G401 (cell line): Measurements from ENCODE around the gene ZNF521. TPM values are rescaled to one million over a fixed set of nuclear protein-coding genes. Genes with fewer than 3 reads are reported as not detected.

Experiments used
- DNase-seq: peaks from one replicate; pipeline ENCODE4 v3.0.0-alpha.2; 2015; ENCODE audit warnings: low spot score
- in situ Hi-C: cut with HindIII; loops from 2 replicates; pipeline ENCODE4 v1.10.0; 2016; ENCODE audit warnings: low sequenced_read_pairs, mixed read lengths
- total RNA-seq: library from RNA; depleted of rRNA; stranded (reverse); fragments of >200 nt; shearing (Covaris generic); gene quantifications from 2 replicates; pipeline ENCODE4 v1.2.3, GENCODE V29; 2014

The ZNF521 gene
- total RNA-seq, 1 experiment from 2014 or later, result 87.6 TPM

GRCh38 chr18:25237571-25238267 is 114.2 kb downstream of the ZNF521 start:
- in situ Hi-C loops, result no loop called here
- DNase-seq, result no peak

DNA sequence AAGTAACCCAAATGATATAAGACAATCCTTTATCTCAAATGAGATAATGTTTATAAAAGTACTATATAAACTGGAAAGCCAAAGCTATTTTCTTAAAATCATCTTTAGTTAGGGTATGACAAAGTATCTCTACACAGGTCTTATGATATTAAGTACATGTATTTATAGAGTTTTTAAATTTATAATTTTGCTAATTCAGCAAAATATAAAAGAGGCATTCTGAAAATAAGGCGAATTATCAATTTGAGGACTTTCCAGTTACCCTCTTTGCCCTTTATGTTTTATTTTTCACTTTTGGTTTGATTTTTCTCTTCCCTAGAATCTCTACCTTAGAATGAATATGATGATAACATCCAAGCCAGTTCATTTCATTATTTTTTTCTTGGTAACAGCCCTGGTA is 115.2 kb downstream of the ZNF521 start:
- in situ Hi-C loops, result no loop called here
- DNase-seq, result no peak

DNA sequence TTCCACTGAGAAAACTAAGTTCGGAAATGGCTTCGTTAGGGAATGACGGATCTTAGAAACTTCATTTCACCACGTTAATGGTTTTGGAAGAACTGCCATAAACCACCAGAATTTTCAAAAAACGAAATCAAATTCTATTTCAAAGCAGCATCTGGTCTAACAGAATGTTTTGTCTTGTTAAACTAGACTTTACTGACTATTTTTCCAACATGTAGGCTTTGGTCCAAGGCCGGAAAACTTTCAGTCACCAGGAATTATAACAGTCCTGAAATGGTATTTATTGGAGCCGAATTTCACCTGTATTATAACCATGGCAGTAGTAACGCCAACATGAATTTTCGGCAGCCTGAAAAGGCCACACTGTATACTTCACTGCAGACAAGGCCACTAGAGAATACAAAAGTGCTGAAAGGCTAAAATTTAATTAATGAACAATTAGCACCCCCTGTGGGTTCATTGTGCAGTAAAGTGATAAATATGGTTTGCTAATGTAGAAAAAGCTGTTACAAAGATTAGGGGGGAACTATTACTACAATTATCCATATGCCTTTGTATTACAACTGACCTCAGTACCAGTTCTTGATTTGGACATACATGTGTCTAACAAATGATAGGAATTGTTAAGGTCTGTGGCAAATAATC is 116.4 kb downstream of the ZNF521 start:
- in situ Hi-C loops, result no loop called here
- DNase-seq, result no peak

GRCh38 chr18:25234740-25235345 is 117.1 kb downstream of the ZNF521 start:
- DNase-seq, result no peak
- in situ Hi-C loops, result no loop called here

- in situ Hi-C loops, result no loop called here
- DNase-seq, result no peak
Observed at GRCh38 chr18:25234322-25234639, 117.7 kb downstream of the ZNF521 start.

DNA sequence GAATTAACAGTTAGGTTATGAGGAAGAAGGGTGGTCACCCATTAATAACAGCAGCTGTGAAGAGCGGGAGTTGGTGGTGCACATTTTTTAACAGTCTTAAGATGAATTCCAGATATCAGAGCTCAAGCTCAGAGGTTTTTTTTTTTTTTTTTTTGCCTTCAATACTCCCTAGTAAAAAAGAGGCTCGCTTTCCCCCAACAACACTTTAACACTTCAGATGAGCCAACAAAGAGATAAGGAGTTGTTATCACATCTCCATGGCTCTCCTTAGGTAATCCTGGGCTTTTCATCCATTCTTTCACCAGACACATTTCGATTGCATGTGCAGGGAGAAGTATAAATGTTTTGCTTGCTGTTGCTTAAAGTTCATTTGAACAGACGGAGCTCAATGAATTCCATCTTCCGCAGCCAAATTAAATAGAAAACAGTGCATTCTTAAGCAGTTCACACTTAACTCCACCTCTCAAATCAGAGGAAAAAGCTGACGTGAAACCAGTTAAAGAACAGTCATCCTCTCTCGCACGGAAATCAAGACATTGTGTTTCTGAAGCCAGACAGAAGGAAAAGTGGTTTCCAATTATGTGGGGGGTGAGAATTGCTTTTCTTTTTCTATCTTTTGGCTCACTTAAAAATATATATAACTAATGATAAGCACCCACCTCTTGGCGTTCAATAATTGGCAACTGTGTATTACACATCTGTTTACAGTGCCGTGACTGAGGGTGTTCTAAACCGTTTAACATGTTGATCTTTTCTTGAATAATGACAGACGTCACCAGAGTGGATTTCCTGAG is 118.2 kb downstream of the ZNF521 start:
- in situ Hi-C loops, result no loop called here
- DNase-seq, result peak; percentile 28

DNA sequence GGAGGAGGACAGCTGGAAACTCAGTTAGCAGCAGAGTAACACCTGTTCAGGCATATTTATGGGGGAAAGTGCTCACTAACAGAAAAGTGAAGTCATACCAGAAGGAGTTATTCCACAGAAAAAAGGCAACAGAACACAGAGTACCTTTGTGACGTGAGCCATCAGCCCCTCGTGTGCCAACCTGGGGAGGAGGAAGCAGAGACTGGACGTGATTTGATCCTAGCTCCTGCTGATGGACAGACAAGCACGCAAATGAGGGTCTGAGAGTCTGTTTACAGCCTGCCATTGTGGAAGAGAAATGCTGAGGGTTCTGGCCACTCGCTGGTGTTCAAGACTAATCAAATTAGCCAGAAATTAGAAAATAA is 120.7 kb downstream of the ZNF521 start:
- in situ Hi-C loops, result no loop called here
- DNase-seq, result peak; percentile 98

GRCh38 chr18:25230658-25231326 is 121.2 kb downstream of the ZNF521 start:
- in situ Hi-C loops, result no loop called here
- no peak for DNase-seq

DNA sequence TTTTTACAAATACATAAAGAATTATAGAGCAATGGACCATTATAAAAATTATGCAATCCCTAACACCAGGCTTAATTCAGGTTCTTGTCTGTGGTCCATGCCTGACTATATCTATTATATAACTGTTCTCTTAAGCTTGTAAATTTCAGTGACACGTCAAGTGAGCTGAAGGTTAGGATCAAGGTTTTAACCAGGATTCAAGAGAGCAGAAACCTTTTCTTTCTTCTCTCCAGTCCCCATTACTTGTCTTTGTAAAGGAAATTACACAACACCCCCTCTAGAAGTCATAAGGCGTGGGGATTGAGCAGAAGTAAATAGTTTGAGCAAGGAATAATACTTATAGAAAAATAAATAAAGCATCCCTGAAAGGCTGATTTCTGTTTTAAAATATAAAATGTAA is 122.0 kb downstream of the ZNF521 start:
- in situ Hi-C loops, result no loop called here
- DNase-seq, result peak; percentile 55

DNA sequence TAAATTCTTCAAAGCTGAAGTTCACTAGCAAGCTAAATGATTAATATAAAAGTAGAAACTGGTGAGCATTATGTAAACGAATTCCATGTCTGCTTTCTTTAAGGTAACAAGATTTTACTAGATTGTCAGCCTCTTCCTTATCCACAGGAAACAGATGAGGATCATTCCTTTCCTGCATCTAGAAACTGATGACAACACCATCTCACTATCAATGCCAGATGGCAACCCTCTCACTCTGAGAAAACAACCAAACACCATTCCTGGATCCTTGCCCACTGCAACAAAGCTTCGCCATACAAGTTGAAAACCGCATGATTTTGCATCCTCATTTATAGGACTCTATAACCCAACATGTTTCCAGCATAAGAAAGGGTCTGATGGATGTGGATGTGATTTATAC is 122.9 kb downstream of the ZNF521 start:
- peak; percentile 82 for DNase-seq
- in situ Hi-C loops, result no loop called here

DNA sequence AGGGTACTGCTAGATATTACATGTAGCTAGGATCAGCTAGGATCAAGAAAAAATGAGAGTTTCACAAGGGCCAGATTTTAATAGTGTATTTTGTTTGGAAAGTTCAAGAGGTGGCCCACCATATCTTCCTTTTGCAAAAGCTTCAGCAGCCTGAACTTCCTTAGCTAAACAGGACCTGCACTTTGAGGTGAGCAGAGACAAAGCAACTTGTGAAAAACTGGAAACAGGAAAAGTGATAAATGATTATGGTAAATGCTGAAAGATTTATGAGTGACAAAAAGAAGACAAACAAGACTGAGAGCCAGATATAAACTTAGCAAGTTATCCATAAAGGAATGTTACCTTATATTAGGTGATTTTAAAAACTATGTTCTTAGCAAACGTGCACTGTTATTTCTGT is 123.6 kb downstream of the ZNF521 start:
- in situ Hi-C loops, result no loop called here
- DNase-seq, result no peak

DNA sequence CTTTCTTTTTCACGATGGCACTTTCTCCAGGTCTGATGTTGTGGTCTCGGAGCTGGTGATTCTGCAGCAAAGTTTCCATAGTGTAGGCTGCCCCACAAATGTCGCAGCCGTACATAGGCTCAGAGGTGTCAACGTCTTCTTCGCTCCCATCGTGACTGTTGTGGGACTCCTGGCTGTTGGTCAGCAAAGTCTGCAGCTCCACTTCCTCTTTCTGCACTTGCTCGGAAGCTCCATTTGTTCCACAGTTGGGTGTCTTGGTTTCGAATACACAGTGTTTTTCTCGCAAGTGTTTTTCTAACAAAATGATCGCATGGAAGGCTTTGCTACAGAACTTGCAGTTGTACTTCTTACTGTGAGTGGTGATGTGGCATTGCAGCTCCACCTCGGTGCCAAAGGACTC is 126.8 kb downstream of the ZNF521 start:
- no peak for DNase-seq
- in situ Hi-C loops, result no loop called here

DNA sequence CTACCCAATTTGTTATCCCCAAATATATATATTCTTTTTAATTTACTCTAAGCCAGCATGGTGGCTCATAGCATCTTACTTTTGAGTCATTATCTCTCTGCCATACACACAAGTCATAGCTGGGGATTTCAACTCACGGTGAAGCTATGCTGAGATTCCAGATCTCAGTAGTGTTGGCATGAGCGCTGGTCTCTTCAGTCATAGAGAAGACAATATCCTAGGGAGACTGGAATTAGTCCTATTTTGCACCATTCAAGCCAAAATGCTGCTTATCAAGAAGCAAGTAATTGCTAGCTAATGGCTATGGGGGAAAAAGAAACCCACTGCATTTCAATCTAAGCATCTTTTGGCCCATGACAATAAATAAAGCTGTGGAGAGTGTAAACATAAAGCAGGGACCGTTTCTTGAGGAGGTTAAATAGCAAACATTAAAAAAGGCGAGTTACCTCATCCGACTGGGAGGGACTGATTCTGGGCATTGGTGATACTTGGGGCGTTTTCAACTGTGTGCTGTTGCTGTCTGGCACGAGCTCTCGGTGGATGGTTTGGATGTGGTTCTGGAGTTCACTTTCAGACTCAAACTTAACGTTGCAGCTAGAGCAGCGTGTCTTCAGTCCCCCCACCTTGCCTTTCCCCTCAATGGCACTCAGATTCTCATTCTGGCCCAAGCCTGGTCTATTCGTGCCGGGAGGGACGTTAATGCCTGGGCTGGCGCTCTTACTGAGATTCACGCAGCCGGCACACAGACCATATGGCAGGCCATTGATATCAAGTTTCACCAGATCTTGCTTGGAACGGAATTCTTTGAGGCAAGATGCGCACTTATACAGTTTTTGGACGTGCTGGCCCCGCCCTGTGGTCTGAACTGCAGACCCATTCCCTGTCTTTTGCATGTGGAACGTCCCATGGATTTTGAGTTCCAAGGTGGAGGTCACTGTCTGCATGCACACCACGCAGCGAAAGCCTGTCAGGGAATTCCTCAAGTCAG is 127.8 kb downstream of the ZNF521 start:
- in situ Hi-C loops, result no loop called here
- peak; percentile 82 for DNase-seq

GRCh38 chr18:25223211-25223610 is 128.8 kb downstream of the ZNF521 start:
- in situ Hi-C loops, result no loop called here
- no peak for DNase-seq

- in situ Hi-C loops, result no loop called here
- DNase-seq, result no peak
Observed at GRCh38 chr18:25222648-25223047, 129.3 kb downstream of the ZNF521 start.

- no peak for DNase-seq
- in situ Hi-C loops, result no loop called here
Observed at GRCh38 chr18:25210622-25211021, 141.3 kb downstream of the ZNF521 start.

DNA sequence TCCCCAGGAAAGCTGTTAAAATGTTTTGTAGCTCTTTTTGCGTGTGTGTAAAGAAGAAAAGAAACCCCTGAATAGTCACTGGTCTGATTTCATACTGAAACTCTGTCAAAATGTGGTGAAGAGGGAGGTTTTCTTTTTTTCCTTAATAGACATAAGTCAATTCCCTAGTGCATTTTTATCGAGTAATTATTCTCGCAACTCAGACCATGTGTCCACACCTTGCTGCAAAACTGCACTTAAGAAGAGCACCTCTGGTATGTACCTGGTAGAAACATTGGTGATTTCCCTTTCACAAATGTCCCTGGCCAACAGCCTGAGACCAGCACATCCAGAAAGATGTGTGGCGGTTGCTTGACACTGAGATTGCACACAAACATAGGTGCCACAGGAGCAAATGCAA is 159.9 kb downstream of the ZNF521 start:
- peak; percentile 34 for DNase-seq
- in situ Hi-C loops, result no loop called here

DNA sequence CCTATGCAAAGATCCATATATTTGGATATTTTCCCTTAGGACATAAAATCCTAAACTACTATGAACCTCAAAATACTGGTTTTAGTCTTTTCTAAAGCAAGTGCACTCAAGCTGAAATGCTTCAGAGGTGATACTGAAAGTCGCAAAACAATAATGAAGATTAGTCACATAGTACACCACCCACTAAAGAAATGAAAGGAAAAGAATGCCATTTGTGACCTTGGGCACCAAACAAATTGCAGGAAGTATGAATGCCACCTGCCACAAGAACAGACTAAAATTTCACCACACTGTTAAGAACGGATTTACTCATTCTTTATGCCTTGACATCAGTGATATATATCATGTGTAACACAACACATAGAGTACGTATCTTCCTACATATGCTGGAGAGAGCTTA is 161.5 kb downstream of the ZNF521 start:
- in situ Hi-C loops, result no loop called here
- DNase-seq, result no peak
